ENCODE results near the gene MRPL50. TPM values are rescaled to one million over a fixed set of nuclear protein-coding genes. Genes with fewer than 3 reads are reported as not detected.

The MRPL50 gene
- total RNA-seq, 1 donor from 2014 or later = 10.9 TPM

DNA sequence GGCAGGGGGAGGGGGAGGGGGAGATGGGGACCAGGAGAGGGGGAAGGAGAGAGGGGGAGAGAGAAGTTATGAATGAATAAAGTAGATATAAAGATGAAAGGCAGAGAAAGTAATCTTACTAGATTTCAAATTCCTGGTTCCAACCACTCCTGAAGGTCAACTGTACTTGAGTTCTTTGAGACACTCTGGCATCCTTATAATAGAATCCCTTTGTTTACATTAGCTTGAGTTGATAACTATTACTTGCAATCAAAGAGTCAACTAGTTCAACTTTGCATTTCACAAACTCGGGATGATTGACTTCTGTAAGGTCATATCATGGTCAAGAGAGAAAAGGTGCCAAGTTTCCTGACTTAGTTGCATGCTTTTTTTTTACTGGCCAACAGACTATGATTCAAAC lies 55.8 kb downstream of the MRPL50 start:
- H3K27me3 ChIP-seq (ENCODE audit: control insufficient read depth, insufficient read depth, low read length) = no peaks in the 10 kb centered on the region
- H3K4me3 ChIP-seq (ENCODE audit: low read depth, low read length) = no peak overlapping the region
- DNase-seq (ENCODE audit: low read depth) = no peak
- H3K36me3 ChIP-seq (ENCODE audit: control insufficient read depth, insufficient read depth, low read length) = no peaks in the 10 kb centered on the region
- TF ChIP-seq CTCF (IDR thresholded peaks at IDR 0.05; ENCODE audit: insufficient read depth, low read length, poor library complexity, severe bottlenecking) = no peak

DNA sequence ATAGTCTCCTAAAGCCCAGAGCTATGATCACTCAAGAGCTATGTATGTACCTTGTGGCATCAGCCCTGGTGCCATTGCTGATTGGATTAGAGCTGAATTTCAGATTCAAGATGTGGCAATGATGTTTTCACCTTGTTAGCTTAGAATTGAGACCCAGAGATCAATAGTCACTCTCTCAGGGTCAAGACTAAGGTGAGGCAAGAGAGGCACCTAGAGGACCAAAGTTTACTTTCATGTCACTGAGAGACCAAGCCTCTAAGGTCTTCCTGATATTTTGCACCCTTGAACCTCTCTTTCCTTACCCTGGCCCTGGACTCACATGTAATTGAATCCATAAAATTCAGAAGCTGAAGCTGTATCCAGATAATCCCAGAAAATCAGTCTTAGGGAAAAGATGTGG lies 56.5 kb downstream of the MRPL50 start:
- no peak for TF ChIP-seq CTCF (IDR thresholded peaks at IDR 0.05; ENCODE audit: insufficient read depth, low read length, poor library complexity, severe bottlenecking)
- DNase-seq (ENCODE audit: low read depth) = no peak
- Histone ChIP-seq H3K27me3 (ENCODE audit: control insufficient read depth, insufficient read depth, low read length) (no peaks in the 10 kb centered on the region), H3K36me3 (ENCODE audit: control insufficient read depth, insufficient read depth, low read length) (no peaks in the 10 kb centered on the region), H3K4me3 (ENCODE audit: low read depth, low read length) (no peak overlapping the region)

Other genes starting within 250 kb of the MRPL50 start
- not detected in 2 replicates for gene BAAT, start 13.6 kb downstream of the MRPL50 start, total RNA-seq
- 11.0 and 13.4 TPM in 2 replicates for gene ZNF189, start 233 bp upstream of the MRPL50 start, total RNA-seq
- gene ALDOB, start 37.2 kb upstream of the MRPL50 start, total RNA-seq = not detected in 2 replicates
- 26.1 and 26.2 TPM in 2 replicates for gene RNF20, start 135.2 kb upstream of the MRPL50 start, total RNA-seq
- not detected in 2 replicates for gene PPP3R2, start 196.4 kb upstream of the MRPL50 start, total RNA-seq

Measured in kidney epithelial cell (primary cell).